ENCODE results near the gene BCO1.

DNA sequence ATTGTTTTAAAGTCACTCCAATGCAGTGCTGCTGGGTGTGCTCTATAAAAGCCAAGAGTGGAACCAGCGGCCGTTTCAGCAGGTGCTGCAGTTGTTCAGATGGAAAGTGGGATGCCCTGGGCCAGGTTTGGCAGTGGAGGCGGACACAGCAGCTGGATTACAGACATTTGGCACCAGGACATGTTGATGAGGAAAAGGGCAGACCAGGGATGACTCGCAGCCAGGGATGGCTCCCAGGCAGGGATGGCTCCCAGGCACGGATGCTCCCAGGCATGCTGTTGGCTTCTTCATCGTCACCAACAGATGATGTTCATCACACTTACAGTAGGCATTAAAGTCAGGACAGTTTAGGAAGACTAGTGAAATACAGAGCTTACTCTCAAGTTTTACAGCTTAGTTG lies 86.3 kb downstream of the BCO1 start:
- TF ChIP-seq YY1 (IDR thresholded peaks at IDR 0.05; ENCODE audit: insufficient read depth, insufficient read length) (no peak), ZNF274 (IDR thresholded peaks at IDR 0.05; ENCODE audit: low read depth, low read length) (no peak)

Measured in NT2/D1 (cell line).